ENCODE results near the gene PBX1. TPM values are rescaled to one million over a fixed set of nuclear protein-coding genes. Genes with fewer than 3 reads are reported as not detected.

The PBX1 gene
- total RNA-seq, 1 experiment from 2014 or later = 9.8 TPM

- no peaks in the 10 kb centered on the region for H3K4me1 ChIP-seq (ENCODE audit: insufficient read depth, low read length)
- H4K20me1 ChIP-seq (ENCODE audit: low read length) = no peaks in the 10 kb centered on the region
- no peaks in the 10 kb centered on the region for H3K79me2 ChIP-seq (ENCODE audit: low read length)
- H3K4me3 ChIP-seq (ENCODE audit: low read length) = no peak overlapping the region
- H3K4me2 ChIP-seq (ENCODE audit: low read length) = no peak overlapping the region
- no peaks in the 10 kb centered on the region for H3K36me3 ChIP-seq (ENCODE audit: low read depth, low read length)
- no TSS peak for BruUV-seq (replicated peaks)
- H3K9me2 ChIP-seq (replicated peaks; ENCODE audit: low read length) = no peaks in the 10 kb centered on the region
- DNase-seq (no peak), ATAC-seq (no peak)
- H3K27me3 ChIP-seq (ENCODE audit: low read length) = no peaks in the 10 kb centered on the region
- CTCF ChIA-PET = no interaction called here
- no peak overlapping the region for H3K27ac ChIP-seq (ENCODE audit: low read length)
- no peak overlapping the region for H2AFZ ChIP-seq (ENCODE audit: low read length)
- H3F3A ChIP-seq (ENCODE audit: low read length, unreplicated experiment) = no peaks in the 10 kb centered on the region
- no peaks in the 10 kb centered on the region for H3K9me3 ChIP-seq (ENCODE audit: low read length)
- TF ChIP-seq CTCF (conservative IDR thresholded peaks at IDR 0.05; ENCODE audit: low read depth, low read length) = no peak
- no peak for TF ChIP-seq EZH2phosphoT487 (IDR thresholded peaks at IDR 0.05; ENCODE audit: borderline replicate concordance, low read length)
- no peak for TF ChIP-seq EZH2 (IDR thresholded peaks at IDR 0.05; ENCODE audit: low read length, unreplicated experiment)
- POLR2A ChIA-PET (ENCODE audit: unreplicated experiment) = no interaction called here
- no peak overlapping the region for H3K9ac ChIP-seq (ENCODE audit: low read length)
- intact Hi-C loops (cut with micrococcal nuclease) = no loop called here
Measured at GRCh38 chr1:164742745-164743144, 183.8 kb downstream of the PBX1 start.

GRCh38 chr1:164743976-164744375 lies 185.0 kb downstream of the PBX1 start:
- H3K27me3 ChIP-seq (ENCODE audit: low read length) = no peaks in the 10 kb centered on the region
- BruUV-seq (replicated peaks) = no TSS peak

GRCh38 chr1:164745736-164746135 lies 186.8 kb downstream of the PBX1 start:
- Histone ChIP-seq H3K9me2 (replicated peaks; ENCODE audit: low read length) (no peaks in the 10 kb centered on the region), H3K27ac (ENCODE audit: low read length) (no peak overlapping the region), H3K36me3 (ENCODE audit: low read depth, low read length) (no peaks in the 10 kb centered on the region), H2AFZ (ENCODE audit: low read length) (no peak overlapping the region), H3K79me2 (ENCODE audit: low read length) (no peaks in the 10 kb centered on the region), H4K20me1 (ENCODE audit: low read length) (no peaks in the 10 kb centered on the region), H3K27me3 (ENCODE audit: low read length) (no peaks in the 10 kb centered on the region), H3K4me3 (ENCODE audit: low read length) (no peak overlapping the region), H3K9me3 (ENCODE audit: low read length) (no peaks in the 10 kb centered on the region), H3K4me2 (ENCODE audit: low read length) (no peak overlapping the region), H3K9ac (ENCODE audit: low read length) (no peak overlapping the region), H3K4me1 (ENCODE audit: insufficient read depth, low read length) (no peaks in the 10 kb centered on the region), H3F3A (ENCODE audit: low read length, unreplicated experiment) (no peaks in the 10 kb centered on the region)
- DNase-seq (no peak), ATAC-seq (no peak)
- intact Hi-C loops (cut with micrococcal nuclease) = no loop called here
- POLR2A ChIA-PET (ENCODE audit: unreplicated experiment) = no interaction called here
- CTCF ChIA-PET = no interaction called here
- TF ChIP-seq EZH2 (IDR thresholded peaks at IDR 0.05; ENCODE audit: low read length, unreplicated experiment) (no peak), CTCF (conservative IDR thresholded peaks at IDR 0.05; ENCODE audit: low read depth, low read length) (no peak), EZH2phosphoT487 (IDR thresholded peaks at IDR 0.05; ENCODE audit: borderline replicate concordance, low read length) (no peak)
- no TSS peak for BruUV-seq (replicated peaks)

More at GRCh38 chr1:164743976-164744375, 185.0 kb downstream of the PBX1 start:
- ChIA-PET CTCF (no interaction called here), POLR2A (ENCODE audit: unreplicated experiment) (no interaction called here)
- Histone ChIP-seq H3K4me1 (ENCODE audit: insufficient read depth, low read length) (no peaks in the 10 kb centered on the region), H3F3A (ENCODE audit: low read length, unreplicated experiment) (no peaks in the 10 kb centered on the region), H3K79me2 (ENCODE audit: low read length) (no peaks in the 10 kb centered on the region), H3K4me3 (ENCODE audit: low read length) (no peak overlapping the region), H2AFZ (ENCODE audit: low read length) (no peak overlapping the region), H3K9me2 (replicated peaks; ENCODE audit: low read length) (no peaks in the 10 kb centered on the region), H3K9ac (ENCODE audit: low read length) (no peak overlapping the region), H3K36me3 (ENCODE audit: low read depth, low read length) (no peaks in the 10 kb centered on the region), H3K4me2 (ENCODE audit: low read length) (no peak overlapping the region), H3K9me3 (ENCODE audit: low read length) (no peaks in the 10 kb centered on the region), H4K20me1 (ENCODE audit: low read length) (no peaks in the 10 kb centered on the region), H3K27ac (ENCODE audit: low read length) (no peak overlapping the region)
- ATAC-seq (no peak), DNase-seq (no peak)
- no peak for TF ChIP-seq CTCF (conservative IDR thresholded peaks at IDR 0.05; ENCODE audit: low read depth, low read length)
- intact Hi-C loops (cut with micrococcal nuclease) = no loop called here
